Thyroid gland (tissue), 4 donors: Measurements from ENCODE around the gene MKNK2.

ENCODE experiments used
- POLR2A ChIP-seq, 2 donors: fragments of 450-650 bp; IDR thresholded peaks; one replicate each; pipeline ENCODE4 v1.6.1; 2017; ENCODE audit warnings: antibody characterized with exemption in 2 of 2, mild to moderate bottlenecking in 2 of 2, moderate library complexity in 1 of 2
- TF ChIP-seq, protein P1 (sequence below), 6 experiments: fragments of 200-600 bp in 3 of 6; fragments of 450-650 bp in 3 of 6; sonication (generic) in 3 of 6; IDR thresholded peaks; one replicate each; pipeline ENCODE4 v1.5.1; 2016 to 2019; ENCODE audit warnings: antibody characterized with exemption in 6 of 6, mild to moderate bottlenecking in 2 of 6, inconsistent platforms in 1 of 6, moderate library complexity in 1 of 6

DNA sequence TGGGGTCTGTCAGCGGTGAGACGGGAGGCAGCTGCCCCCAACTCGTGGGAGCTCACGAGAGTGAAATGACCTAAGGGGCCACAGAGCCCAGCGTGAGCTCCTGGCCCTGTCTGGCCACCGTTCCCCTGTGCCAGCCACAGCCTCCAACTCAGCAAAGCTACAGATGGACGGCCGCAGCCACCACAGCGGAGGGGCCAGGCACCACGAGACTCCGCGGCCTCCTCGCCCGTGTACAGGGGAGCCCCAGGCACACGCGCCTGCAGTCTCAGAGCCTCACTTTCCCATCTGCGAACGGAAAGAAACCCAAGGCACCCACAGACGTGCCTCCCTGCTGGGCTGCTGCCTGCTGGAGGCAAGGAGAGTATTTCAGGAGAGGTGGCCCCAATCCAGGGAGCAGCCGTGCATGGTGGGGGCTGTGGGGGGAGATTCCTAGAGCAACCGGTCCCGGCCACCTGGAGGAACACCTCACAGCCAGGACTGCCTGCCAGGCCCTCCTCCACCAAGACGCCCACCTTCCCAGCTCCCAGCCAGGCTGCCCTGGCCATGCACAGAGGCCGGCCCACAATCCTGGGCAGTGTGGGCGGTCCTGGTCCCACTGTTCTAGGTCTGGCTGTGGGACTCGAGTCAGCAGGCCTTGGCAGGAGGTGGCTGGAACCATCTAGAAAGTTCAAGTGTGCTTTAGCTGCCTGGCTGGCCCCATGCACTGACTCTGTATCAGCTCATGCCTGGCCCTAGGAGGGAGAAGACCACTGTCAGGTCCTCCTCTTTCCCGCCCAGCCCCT lies 1.9 kb downstream of the MKNK2 start:
- no peak for TF ChIP-seq POLR2A (IDR thresholded peaks at IDR 0.05)
- TF ChIP-seq, protein P1, sequence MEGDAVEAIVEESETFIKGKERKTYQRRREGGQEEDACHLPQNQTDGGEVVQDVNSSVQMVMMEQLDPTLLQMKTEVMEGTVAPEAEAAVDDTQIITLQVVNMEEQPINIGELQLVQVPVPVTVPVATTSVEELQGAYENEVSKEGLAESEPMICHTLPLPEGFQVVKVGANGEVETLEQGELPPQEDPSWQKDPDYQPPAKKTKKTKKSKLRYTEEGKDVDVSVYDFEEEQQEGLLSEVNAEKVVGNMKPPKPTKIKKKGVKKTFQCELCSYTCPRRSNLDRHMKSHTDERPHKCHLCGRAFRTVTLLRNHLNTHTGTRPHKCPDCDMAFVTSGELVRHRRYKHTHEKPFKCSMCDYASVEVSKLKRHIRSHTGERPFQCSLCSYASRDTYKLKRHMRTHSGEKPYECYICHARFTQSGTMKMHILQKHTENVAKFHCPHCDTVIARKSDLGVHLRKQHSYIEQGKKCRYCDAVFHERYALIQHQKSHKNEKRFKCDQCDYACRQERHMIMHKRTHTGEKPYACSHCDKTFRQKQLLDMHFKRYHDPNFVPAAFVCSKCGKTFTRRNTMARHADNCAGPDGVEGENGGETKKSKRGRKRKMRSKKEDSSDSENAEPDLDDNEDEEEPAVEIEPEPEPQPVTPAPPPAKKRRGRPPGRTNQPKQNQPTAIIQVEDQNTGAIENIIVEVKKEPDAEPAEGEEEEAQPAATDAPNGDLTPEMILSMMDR (IDR thresholded peaks at IDR 0.05) = no peak
